ENCODE measurements around the gene ZNF385B.

Gene ZNF385B

GRCh38 chr2:179438654-179439053 lies 422.8 kb downstream of the ZNF385B start:
- no peak for DNase-seq (ENCODE audit: low read depth)

GRCh38 chr2:179437430-179437829 lies 424.0 kb downstream of the ZNF385B start:
- DNase-seq (ENCODE audit: low read depth): no peak

DNA sequence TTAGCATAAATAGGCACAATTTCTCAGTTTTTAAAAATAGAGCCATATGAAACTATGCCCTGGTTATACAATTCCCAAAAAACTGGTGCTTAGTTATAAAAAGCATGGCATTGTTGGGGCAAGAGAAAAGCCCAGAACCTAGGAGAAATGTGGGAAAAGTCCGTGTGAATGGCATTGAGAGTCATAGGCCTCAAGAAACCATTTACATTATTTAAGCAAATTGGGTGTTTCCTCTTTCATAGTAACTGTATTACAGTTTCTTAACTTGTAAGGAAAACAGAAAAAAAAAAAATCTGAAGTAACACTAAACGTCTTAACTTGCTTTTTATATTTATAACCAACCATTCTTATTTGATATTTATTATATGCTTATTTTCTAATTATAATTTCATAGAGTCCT lies 425.8 kb downstream of the ZNF385B start:
- DNase-seq (ENCODE audit: low read depth): no peak

- DNase-seq (ENCODE audit: low read depth): no peak
These were observed 426.4 kb downstream of the ZNF385B start for GRCh38 chr2:179435000-179435399.

DNA sequence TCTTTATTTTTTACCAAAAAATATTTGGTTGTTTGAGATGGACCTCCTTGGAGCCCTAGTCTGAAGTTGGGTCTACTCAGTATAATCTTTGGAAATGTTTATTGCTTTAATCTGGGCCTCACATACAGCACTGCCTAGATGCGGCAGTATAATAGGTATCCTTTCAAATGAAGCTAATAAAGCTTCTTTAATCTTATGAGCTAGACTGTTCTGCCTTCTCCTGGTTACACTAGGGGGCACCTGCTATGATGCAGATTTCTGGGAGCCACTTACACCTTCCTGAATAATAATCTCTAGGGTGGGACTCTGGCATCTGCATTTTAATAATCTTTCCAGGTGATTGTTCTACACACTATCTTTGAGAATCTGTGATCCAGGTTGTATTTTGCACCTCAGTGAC lies 427.1 kb downstream of the ZNF385B start:
- no peak for DNase-seq (ENCODE audit: low read depth)

GRCh38 chr2:179432751-179433150 lies 428.7 kb downstream of the ZNF385B start:
- no peak for DNase-seq (ENCODE audit: low read depth)

DNA sequence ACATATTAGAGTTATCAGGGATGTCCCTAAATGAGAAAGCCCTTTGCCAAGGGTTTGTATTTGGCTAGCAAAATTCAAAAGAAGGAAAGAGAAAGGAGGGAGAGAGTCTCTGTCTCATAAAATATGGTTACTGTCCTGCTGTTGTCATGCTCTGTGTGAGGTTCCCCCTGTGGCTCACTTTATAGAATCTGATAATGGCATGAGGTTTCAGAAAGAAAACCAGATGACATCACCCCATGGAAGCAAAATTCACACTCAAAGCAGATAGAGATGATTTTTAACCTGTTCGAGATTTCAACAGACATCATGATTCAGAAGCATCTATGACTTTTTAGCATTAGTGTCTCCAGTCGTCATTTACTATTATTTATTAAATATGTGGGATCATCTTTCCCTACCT lies 431.8 kb downstream of the ZNF385B start:
- no peak for DNase-seq (ENCODE audit: low read depth)

- DNase-seq (ENCODE audit: low read depth): no peak
These were observed 432.3 kb downstream of the ZNF385B start for GRCh38 chr2:179429060-179429471.

DNA sequence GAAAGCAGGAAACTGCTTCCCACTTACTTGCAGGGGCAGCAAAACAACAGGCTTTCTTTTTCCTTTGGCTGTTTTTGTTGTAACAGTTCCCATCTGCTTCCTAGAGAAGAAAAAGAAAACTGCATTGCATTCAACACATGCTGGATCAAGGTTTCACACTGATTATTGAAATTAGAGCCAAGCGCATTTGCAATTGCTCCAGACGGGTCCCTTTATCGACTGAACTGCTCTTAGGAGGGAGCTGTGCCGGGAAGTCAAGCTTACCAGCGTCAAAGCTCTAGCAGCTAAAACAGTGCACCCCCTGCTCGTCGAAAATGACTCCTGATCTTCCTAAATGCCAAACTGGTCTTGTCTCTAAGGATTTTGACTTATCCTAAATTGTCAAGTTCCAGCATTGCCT lies 432.8 kb downstream of the ZNF385B start:
- DNase-seq (ENCODE audit: low read depth): no peak

DNA sequence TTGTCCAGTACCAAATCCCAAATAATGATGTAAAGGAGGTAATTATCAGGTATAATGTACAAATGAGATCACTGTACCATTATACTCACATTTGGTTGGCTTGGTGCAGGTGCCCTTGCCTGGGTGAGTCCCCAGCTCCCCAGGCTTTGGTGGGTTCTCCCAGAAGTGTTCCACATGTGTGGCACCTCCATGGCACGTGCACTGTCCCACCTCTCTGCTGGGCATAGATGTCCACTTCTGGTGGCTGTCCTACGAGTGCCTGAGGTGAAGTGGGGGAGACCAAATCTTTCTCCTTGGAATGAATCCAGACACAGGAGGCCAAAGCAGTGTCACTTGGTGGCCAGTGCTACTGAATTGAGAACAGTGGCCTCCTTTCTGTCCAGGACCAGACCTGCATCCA lies 434.3 kb downstream of the ZNF385B start:
- no peak for DNase-seq (ENCODE audit: low read depth)

DNA sequence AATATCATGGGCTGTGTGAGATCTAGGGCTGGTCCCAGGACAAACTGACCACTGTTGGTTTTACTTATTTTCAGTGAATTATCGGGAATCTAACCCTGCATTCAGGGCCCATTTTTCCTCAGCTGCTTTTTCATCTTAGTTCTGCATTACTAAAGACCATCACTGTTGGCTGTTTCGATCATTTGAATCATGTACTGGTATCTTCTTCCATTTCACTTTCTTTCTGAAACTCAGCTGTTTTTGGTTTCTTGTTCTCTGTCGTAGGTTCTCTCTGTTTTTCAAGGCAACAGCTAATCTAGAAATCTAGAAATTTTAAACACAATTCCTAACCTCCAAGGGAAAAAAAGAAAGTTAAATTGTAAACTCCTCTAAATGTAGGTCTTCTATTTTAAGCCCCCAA lies 436.8 kb downstream of the ZNF385B start:
- DNase-seq (ENCODE audit: low read depth): no peak

DNA sequence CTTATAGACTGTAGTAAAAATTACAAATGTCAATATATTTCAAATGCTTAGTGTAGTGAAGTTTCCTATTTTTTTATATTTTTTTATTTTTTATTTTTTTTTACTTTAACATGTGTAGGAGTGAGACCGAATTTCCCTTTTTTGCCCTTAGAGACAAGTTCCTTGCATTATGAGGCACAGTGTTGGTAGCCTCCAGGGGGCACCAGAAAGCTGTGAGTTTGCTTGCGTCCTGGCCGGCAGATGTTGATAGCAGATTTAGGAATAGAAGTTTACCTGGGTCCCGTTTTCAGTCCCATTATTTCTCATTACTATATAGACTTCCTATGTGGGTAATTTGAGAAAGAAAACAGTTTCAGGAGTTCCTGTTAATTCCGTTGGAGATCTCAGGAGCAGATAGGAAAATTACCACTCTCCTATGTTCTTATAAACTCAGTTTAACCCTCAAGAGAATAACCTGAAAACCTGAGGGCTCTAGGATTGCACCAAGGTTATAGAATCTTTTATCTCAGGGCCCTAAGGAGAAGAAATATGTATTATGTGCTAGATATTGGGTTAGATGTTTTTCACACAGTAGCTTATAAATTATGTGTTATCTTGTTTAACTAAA lies 439.3 kb downstream of the ZNF385B start:
- DNase-seq (ENCODE audit: low read depth): no peak

DNA sequence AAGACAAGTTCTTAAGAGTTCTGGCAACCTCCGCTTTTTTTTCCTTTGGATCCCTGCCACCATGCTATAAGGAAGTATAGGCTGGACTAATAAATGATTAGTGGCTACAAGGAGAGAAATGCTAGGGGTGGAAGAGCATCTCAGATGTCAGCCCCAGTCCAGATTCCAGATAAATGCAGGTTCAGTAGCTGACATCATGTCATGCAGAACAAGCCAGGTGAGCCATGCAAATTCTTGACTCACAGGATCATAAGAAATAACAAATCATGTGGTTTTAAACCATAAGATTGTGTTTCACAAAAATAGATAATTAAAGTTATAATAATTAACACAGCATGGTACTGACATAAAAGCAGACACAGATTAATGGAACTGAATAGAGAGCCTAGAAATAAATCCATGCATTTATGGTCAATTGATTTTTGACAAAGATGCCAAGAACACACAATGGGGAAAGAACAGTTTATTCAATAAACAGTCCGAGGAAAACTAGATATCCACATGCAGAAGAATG lies 443.9 kb downstream of the ZNF385B start:
- no peak for DNase-seq (ENCODE audit: low read depth)

DNA sequence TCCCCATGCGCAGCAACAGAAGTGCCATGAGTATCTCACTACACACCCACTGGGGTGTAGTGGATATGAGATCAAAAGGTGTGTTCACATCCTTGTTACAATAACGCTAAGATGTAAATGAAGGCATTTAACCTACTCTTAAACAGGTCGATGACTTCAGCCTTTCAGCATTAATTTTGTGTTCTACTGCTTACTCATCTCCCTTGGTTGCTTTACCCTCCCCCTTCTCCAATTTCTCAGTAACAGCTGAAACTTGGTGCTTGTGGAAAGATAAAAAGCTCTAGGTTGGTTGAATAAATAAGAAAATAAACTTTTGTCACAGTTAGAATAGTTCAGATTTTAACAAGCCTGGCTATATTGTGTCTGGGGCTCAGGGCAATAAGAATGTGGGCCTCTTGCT lies 449.3 kb downstream of the ZNF385B start:
- DNase-seq (ENCODE audit: low read depth): no peak

DNA sequence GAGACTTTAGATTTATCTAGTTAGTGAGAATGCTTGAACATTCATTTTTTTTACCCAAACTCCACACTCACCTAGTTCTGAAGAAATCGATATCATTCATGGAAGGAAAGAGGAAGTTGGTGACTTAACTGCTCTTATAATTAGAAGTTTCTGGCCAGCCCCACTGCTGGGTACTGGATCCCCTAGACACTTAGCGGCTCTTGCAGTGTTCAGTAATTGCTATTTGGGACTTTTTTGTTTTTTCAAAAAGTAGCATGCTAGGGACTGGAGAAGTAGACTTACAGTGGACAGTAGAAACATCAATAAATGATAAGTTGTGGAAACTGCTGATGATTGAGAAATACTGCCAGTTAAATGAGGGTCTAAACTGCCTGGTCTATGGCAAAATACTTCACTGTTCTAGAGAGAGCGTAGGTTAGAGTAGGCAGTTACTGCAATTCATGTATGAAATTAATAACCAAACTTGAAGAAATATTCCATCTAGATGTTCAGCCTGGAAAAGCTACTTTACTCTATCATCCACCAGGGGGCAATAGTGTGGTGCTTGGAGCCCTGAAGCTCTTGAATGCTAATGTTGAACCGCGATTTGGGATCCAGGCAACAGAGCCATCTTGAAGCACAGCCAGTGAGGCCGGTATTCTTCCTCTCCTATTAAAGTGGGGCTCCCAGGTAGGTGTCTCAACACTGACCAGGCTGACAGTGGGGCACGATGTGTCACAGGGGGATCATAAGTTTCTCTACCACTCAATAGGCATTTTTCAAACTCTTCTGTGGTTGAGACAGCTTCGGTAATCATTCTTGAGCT lies 450.7 kb downstream of the ZNF385B start:
- no peak for DNase-seq (ENCODE audit: low read depth)

DNA sequence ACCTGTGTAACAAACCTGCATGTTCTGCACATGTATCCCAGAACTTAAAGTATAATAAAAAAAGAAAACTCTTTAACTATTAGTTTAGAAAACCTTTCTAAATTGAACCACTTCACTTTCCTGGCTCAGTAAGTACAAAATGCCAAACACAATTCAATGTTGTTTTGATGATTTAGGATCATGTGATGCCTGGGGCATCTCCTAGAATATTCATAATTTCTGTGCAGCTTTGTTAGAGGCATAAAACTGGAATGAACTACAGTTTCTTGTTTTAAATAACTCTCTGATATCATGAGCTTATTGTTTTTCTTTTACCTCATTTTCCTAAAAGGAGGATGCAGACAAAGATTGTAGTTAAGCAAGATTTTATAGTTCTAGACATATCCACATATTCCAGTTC lies 457.8 kb downstream of the ZNF385B start:
- no peak for DNase-seq (ENCODE audit: low read depth)

GRCh38 chr2:179393481-179393880 lies 467.9 kb downstream of the ZNF385B start:
- no peak for DNase-seq (ENCODE audit: low read depth)

All from stimulated activated CD8-positive, alpha-beta memory T cell treated with anti-CD3 and anti-CD28 coated beads, Interleukin-12 subunit alpha, Interleukin-12 subunit beta, amount 100 ng/mL, for 1 hour (primary cell).